OCI-LY1 (cell line): Measurements from ENCODE around the gene SFI1.

Experiments
- H2AFZ ChIP-seq: fragments of 200-600 bp; sonication (generic), shearing (Covaris generic); 2 replicates; pipeline ENCODE4 v1.6.0; 2014; ENCODE audit warnings: antibody characterized with exemption, mild to moderate bottlenecking, low read length
- H3F3A ChIP-seq: fragments of 200-600 bp; sonication (generic), shearing (Covaris generic); 2 replicates; pipeline ENCODE4 v1.6.0; 2014; ENCODE audit warnings: mild to moderate bottlenecking, antibody characterized with exemption, low read length, moderate library complexity; ENCODE audit not compliant: insufficient read depth
- H3K27ac ChIP-seq: fragments of 200-600 bp; sonication (generic); 2 replicates; pipeline ENCODE4 v1.5.1; 2014; ENCODE audit warnings: low read length, mixed run types, mild to moderate bottlenecking, low read depth; ENCODE audit not compliant: poor library complexity, severe bottlenecking
- H3K27me3 ChIP-seq: fragments of 200-600 bp; sonication (generic); 2 replicates; pipeline ENCODE4 v1.6.0; 2014; ENCODE audit warnings: antibody characterized with exemption, mild to moderate bottlenecking, low read length, moderate library complexity; ENCODE audit not compliant: insufficient read depth
- H3K36me3 ChIP-seq: fragments of 200-600 bp; sonication (generic); 2 replicates; pipeline ENCODE4 v1.6.1; 2014; ENCODE audit warnings: mild to moderate bottlenecking, antibody characterized with exemption, low read length, moderate library complexity, mixed read lengths; ENCODE audit not compliant: insufficient read depth
- H3K4me1 ChIP-seq: fragments of 200-600 bp; sonication (generic); 2 replicates; pipeline ENCODE4 v1.5.1; 2014; ENCODE audit warnings: mild to moderate bottlenecking, low read length, moderate library complexity; ENCODE audit not compliant: insufficient read depth, severe bottlenecking
- H3K4me2 ChIP-seq: fragments of 200-600 bp; sonication (generic), shearing (Covaris generic); 2 replicates; pipeline ENCODE4 v1.6.1; 2014; ENCODE audit warnings: low read length
- H3K4me3 ChIP-seq: fragments of 200-600 bp; sonication (generic); 2 replicates; pipeline ENCODE4 v1.5.1; 2014; ENCODE audit warnings: low read length, low read depth, mild to moderate bottlenecking, mixed read lengths; ENCODE audit not compliant: poor library complexity, severe bottlenecking
- H3K79me2 ChIP-seq: fragments of 200-600 bp; shearing (Covaris generic); 2 replicates; pipeline ENCODE4 v1.6.1; 2016; ENCODE audit warnings: mixed run types, low read length, mixed read lengths; ENCODE audit not compliant: insufficient read depth
- H3K9ac ChIP-seq: fragments of 200-600 bp; sonication (generic), shearing (Covaris generic); 2 replicates; pipeline ENCODE4 v1.6.1; 2014; ENCODE audit warnings: mild to moderate bottlenecking, low read length, mixed read lengths
- H3K9me2 ChIP-seq: fragments of 200-600 bp; sonication (generic), shearing (Covaris generic); 2 replicates; pipeline ENCODE4 v1.6.1; 2014; ENCODE audit warnings: low read depth, mild to moderate bottlenecking, low read length, mixed read lengths
- H3K9me3 ChIP-seq: fragments of 200-600 bp; shearing (Covaris generic); 2 replicates; pipeline ENCODE4 v1.6.1; 2014; ENCODE audit warnings: low read length, mixed read lengths
- H4K20me1 ChIP-seq: fragments of 200-600 bp; sonication (generic), shearing (Covaris generic); 2 replicates; pipeline ENCODE4 v1.6.0; 2016; ENCODE audit warnings: mild to moderate bottlenecking, low read length; ENCODE audit not compliant: insufficient read depth
- CTCF ChIP-seq: fragments of 200-600 bp; sonication (generic), shearing (Covaris generic); IDR thresholded peaks from 2 replicates; pipeline ENCODE4 v1.5.1; 2017; ENCODE audit warnings: mild to moderate bottlenecking, antibody characterized with exemption, low read length, moderate library complexity, mixed read lengths
- EZH2 ChIP-seq: fragments of 200-600 bp; sonication (generic), shearing (Covaris generic); IDR thresholded peaks from 2 replicates; pipeline ENCODE4 v1.8.0; 2017; ENCODE audit warnings: borderline replicate concordance, mixed run types, mild to moderate bottlenecking, antibody characterized with exemption, low read length, moderate library complexity, mixed read lengths

The SFI1 gene

GRCh38 chr22:31572939-31573338 is 76.6 kb downstream of the SFI1 start:
- Histone ChIP-seq H2AFZ (no peak overlapping the region), H3K9me3 (no peaks in the 10 kb centered on the region), H4K20me1 (no peaks in the 10 kb centered on the region), H3K9me2 (no peaks in the 10 kb centered on the region), H3K27ac (no peak overlapping the region), H3K4me1 (no peaks in the 10 kb centered on the region), H3K79me2 (no peaks in the 10 kb centered on the region), H3K4me2 (no peak overlapping the region), H3K27me3 (no peaks in the 10 kb centered on the region), H3F3A (no peaks in the 10 kb centered on the region), H3K36me3 (peaks cover 57% of the 10 kb centered on the region), H3K4me3 (no peak overlapping the region), H3K9ac (no peak overlapping the region)
- TF ChIP-seq EZH2 (no peak), CTCF (no peak)

- Histone ChIP-seq H3K9ac (no peak overlapping the region), H3K9me3 (no peaks in the 10 kb centered on the region)
- TF ChIP-seq CTCF = no peak
- TF ChIP-seq EZH2 = no peak
These were observed 77.8 kb downstream of the SFI1 start for GRCh38 chr22:31574055-31574670.

GRCh38 chr22:31575190-31575589 is 78.9 kb downstream of the SFI1 start:
- Histone ChIP-seq H3K9ac (no peak overlapping the region), H3K27me3 (no peaks in the 10 kb centered on the region), H3K9me2 (no peaks in the 10 kb centered on the region), H3K4me2 (no peak overlapping the region), H2AFZ (no peak overlapping the region), H3F3A (no peaks in the 10 kb centered on the region), H3K36me3 (peaks cover 75% of the 10 kb centered on the region), H3K4me1 (no peaks in the 10 kb centered on the region), H3K79me2 (no peaks in the 10 kb centered on the region), H3K9me3 (no peaks in the 10 kb centered on the region), H3K4me3 (no peak overlapping the region), H3K27ac (no peak overlapping the region), H4K20me1 (no peaks in the 10 kb centered on the region)
- TF ChIP-seq EZH2 = no peak
- no peak for TF ChIP-seq CTCF

More at GRCh38 chr22:31574055-31574670, 77.8 kb downstream of the SFI1 start:
- Histone ChIP-seq H3K79me2 (no peaks in the 10 kb centered on the region), H4K20me1 (no peaks in the 10 kb centered on the region), H3K36me3 (peaks cover 67% of the 10 kb centered on the region), H3K9me2 (no peaks in the 10 kb centered on the region), H2AFZ (no peak overlapping the region), H3K27ac (no peak overlapping the region), H3K4me2 (no peak overlapping the region), H3F3A (no peaks in the 10 kb centered on the region), H3K4me3 (no peak overlapping the region), H3K4me1 (no peaks in the 10 kb centered on the region), H3K27me3 (no peaks in the 10 kb centered on the region)
